SK-N-SH (cell line): Measurements from ENCODE around the gene CAV1. TPM values are rescaled to one million over a fixed set of nuclear protein-coding genes. Genes with fewer than 3 reads are reported as not detected.

ENCODE experiments used
- CTCF ChIA-PET: fragments of 300-600, 350-600 bp; formaldehyde crosslinking; extraction: SDS; loops from one replicate; lab custom pipeline; 2021; lab: Yijun Ruan, JAX
- POLR2A ChIA-PET: fragments of 350-600 bp; sonication (Branson Sonifier 250); formaldehyde crosslinking; extraction: SDS; loops from one replicate; lab custom pipeline; 2020; ENCODE audit warnings: antibody characterized with exemption, inconsistent platforms; lab: Yijun Ruan, JAX
- DNase-seq: peaks from one replicate; pipeline ENCODE4 v3.0.0; 2012
- H2AFZ ChIP-seq: fragments of 200-600 bp; sonication (generic); 2 replicates; pipeline ENCODE4 v1.8.1; 2016; ENCODE audit warnings: antibody characterized with exemption, mild to moderate bottlenecking, low read depth
- H3F3A ChIP-seq: fragments of 200-600 bp; sonication (generic); replicated peaks from 2 replicates; pipeline ENCODE3; 2016; ENCODE audit warnings: antibody characterized with exemption, mild to moderate bottlenecking; ENCODE audit not compliant: insufficient read depth
- H3K27ac ChIP-seq, 2 experiments: fragments of 200-500 bp in 1 of 2; fragments of 200-600 bp in 1 of 2; sonication (Bioruptor generic) in 1 of 2; sonication (generic), shearing (Covaris generic) in 1 of 2; 2 replicates each; pipeline versions ENCODE4 v1.5.1 to v1.6.1; 2014 to 2016; ENCODE audit warnings: low read depth in 2 of 2, inconsistent platforms in 1 of 2, low read length in 1 of 2, mild to moderate bottlenecking in 1 of 2, mixed read lengths in 1 of 2
- H3K27me3 ChIP-seq: fragments of 200-600 bp; sonication (generic), shearing (Covaris generic); 2 replicates; pipeline ENCODE4 v1.6.1; 2016; ENCODE audit warnings: mixed run types; ENCODE audit not compliant: insufficient read depth
- H3K36me3 ChIP-seq, 2 experiments: fragments of 200-500 bp in 1 of 2; fragments of 200-600 bp in 1 of 2; sonication (Bioruptor generic) in 1 of 2; sonication (generic) in 1 of 2; replicated peaks in 1 of 2; 2 replicates each; pipeline versions ENCODE3 to v1.5.1; 2014 to 2016; ENCODE audit warnings: low read length in 1 of 2, mild to moderate bottlenecking in 1 of 2; ENCODE audit not compliant: insufficient read depth in 2 of 2, control insufficient read depth in 1 of 2
- H3K4me1 ChIP-seq, 2 experiments: fragments of 200-500 bp in 1 of 2; fragments of 200-600 bp in 1 of 2; sonication (Bioruptor generic) in 1 of 2; sonication (generic), shearing (Covaris generic) in 1 of 2; 2 replicates each; pipeline versions ENCODE4 v1.5.1 to v1.6.1; 2014 to 2016; ENCODE audit warnings: low read depth in 1 of 2, low read length in 1 of 2, mixed run types in 1 of 2; ENCODE audit not compliant: insufficient read depth in 2 of 2, control insufficient read depth in 1 of 2
- H3K4me2 ChIP-seq: fragments of 200-600 bp; sonication (generic), shearing (Covaris generic); 2 replicates; pipeline ENCODE4 v1.6.1; 2017; ENCODE audit warnings: mixed run types
- H3K4me3 ChIP-seq, 2 experiments: fragments of 200-500 bp in 1 of 2; fragments of 200-600 bp in 1 of 2; sonication (Bioruptor generic) in 1 of 2; sonication (generic), shearing (Covaris generic) in 1 of 2; 2 replicates each; pipeline versions ENCODE4 v1.5.1 to v1.8.1; 2014 to 2016; ENCODE audit warnings: low read depth in 2 of 2, inconsistent platforms in 1 of 2, low read length in 1 of 2, mild to moderate bottlenecking in 1 of 2, mixed read lengths in 1 of 2, moderate library complexity in 1 of 2
- H3K79me2 ChIP-seq: fragments of 200-600 bp; sonication (generic); 2 replicates; pipeline ENCODE4 v1.8.1; 2017; ENCODE audit warnings: mild to moderate bottlenecking; ENCODE audit not compliant: insufficient read depth
- H3K9ac ChIP-seq: fragments of 200-600 bp; sonication (generic); 2 replicates; pipeline ENCODE4 v1.6.1; 2017; ENCODE audit warnings: mixed run types
- H3K9me2 ChIP-seq: fragments of 200-600 bp; sonication (generic); 2 replicates; pipeline ENCODE4 v1.6.1; 2017; ENCODE audit warnings: mixed run types
- H3K9me3 ChIP-seq: fragments of 200-600 bp; sonication (generic); 2 replicates; pipeline ENCODE4 v1.6.1; 2017; ENCODE audit warnings: mixed run types, mild to moderate bottlenecking, moderate library complexity
- H4K20me1 ChIP-seq: fragments of 200-600 bp; sonication (generic); 2 replicates; pipeline ENCODE4 v1.6.1; 2017; ENCODE audit warnings: mild to moderate bottlenecking, mixed run types; ENCODE audit not compliant: insufficient read depth
- CHD2 ChIP-seq: fragments of 150-350 bp; IDR thresholded peaks from 2 replicates; pipeline ENCODE4 v1.6.1; 2018; ENCODE audit warnings: low read length; ENCODE audit not compliant: partially characterized antibody
- CTCF ChIP-seq: fragments of 200-600 bp; sonication (generic); IDR thresholded peaks from 2 replicates; pipeline ENCODE4 v1.6.1; 2017; ENCODE audit warnings: antibody characterized with exemption, mild to moderate bottlenecking, moderate library complexity
- ELF1 ChIP-seq: IDR thresholded peaks from 2 replicates; pipeline ENCODE4 v1.4.0; 2012
- FOSL2 ChIP-seq: IDR thresholded peaks from 2 replicates; pipeline ENCODE4 v1.4.0; 2012; ENCODE audit warnings: low read depth, mild to moderate bottlenecking, moderate library complexity, borderline replicate concordance
- FOXM1 ChIP-seq: IDR thresholded peaks from 2 replicates; pipeline ENCODE4 v1.4.0; 2012; ENCODE audit warnings: low read depth, mild to moderate bottlenecking
- GATA2 ChIP-seq: sonication (generic); formaldehyde crosslinking; IDR thresholded peaks from 2 replicates; pipeline ENCODE4 v1.5.0; 2020; ENCODE audit warnings: mild to moderate bottlenecking, missing genetic modification reagents
- MAX ChIP-seq: IDR thresholded peaks from 2 replicates; pipeline ENCODE4 v1.4.0; 2012; ENCODE audit warnings: low read depth
- MEF2A ChIP-seq: IDR thresholded peaks from 2 replicates; pipeline ENCODE4 v1.4.0; 2012; ENCODE audit warnings: low read depth, borderline replicate concordance
- NFIC ChIP-seq: IDR thresholded peaks from 2 replicates; pipeline ENCODE4 v1.4.0; 2012; ENCODE audit warnings: borderline replicate concordance
- NRF1 ChIP-seq: IDR thresholded peaks from 2 replicates; pipeline ENCODE4 v1.6.1; 2012; ENCODE audit warnings: low read depth, mild to moderate bottlenecking, low read length
- POLR2AphosphoS5 ChIP-seq: IDR thresholded peaks from 2 replicates; pipeline ENCODE4 v1.6.1; 2012; ENCODE audit warnings: low read depth, low read length
- RAD21 ChIP-seq: IDR thresholded peaks from 2 replicates; pipeline ENCODE4 v1.6.1; 2012; ENCODE audit warnings: mild to moderate bottlenecking, low read length
- REST ChIP-seq: IDR thresholded peaks from 2 replicates; pipeline ENCODE4 v1.6.1; 2012; ENCODE audit warnings: mild to moderate bottlenecking, low read depth, low read length, moderate library complexity
- RFX5 ChIP-seq: IDR thresholded peaks from 2 replicates; pipeline ENCODE4 v1.6.1; 2012; ENCODE audit warnings: mild to moderate bottlenecking, improper control_type of control experiment, low read length
- RXRA ChIP-seq: IDR thresholded peaks from 2 replicates; pipeline ENCODE4 v1.4.0; 2012; ENCODE audit warnings: low read depth, mild to moderate bottlenecking, borderline replicate concordance
- SMC3 ChIP-seq: IDR thresholded peaks from 2 replicates; pipeline ENCODE4 v1.6.1; 2012; ENCODE audit warnings: low read depth, low read length, improper control_type of control experiment
- TCF12 ChIP-seq: IDR thresholded peaks from 2 replicates; pipeline ENCODE4 v1.4.0; 2012
- WGBS: methylation state at CpG from one replicate; pipeline ENCODE4 v1.1.6; 2017; ENCODE audit warnings: low lambda C conversion rate; 5-methylcytosine and 5-hydroxymethylcytosine counted together
- polyA plus RNA-seq, 3 experiments: library from polyadenylated mRNA; depleted of rRNA; stranded (reverse); fragments of >200 nt; gene quantifications; 2 replicates each; pipeline ENCODE4 v1.2.3, GENCODE V29; 2012

Gene CAV1
- polyA plus RNA-seq, 1 of the 3 experiments (the other 2 are of a cell fraction): 968 TPM

- TF ChIP-seq POLR2AphosphoS5 (no peak), RXRA (no peak), RAD21 (no peak), CTCF (no peak), CHD2 (no peak), FOSL2 (no peak), ELF1 (no peak)
- no peak overlapping the region for H3K4me2 ChIP-seq
- no peaks in the 10 kb centered on the region for H3K27me3 ChIP-seq
- H3K4me1 ChIP-seq: peaks cover 0 to 23% of the 10 kb centered on the region in 2 experiments; a peak in 3 of 4 replicates
- WGBS: 53% methylated on average over 6 of the region's 6 CpGs
- CTCF ChIA-PET: interaction anchor here (1.0 kb wide), 1 partner anchor 316 kb away, joined by 4 read pairs; no protein-coding TSS in a partner anchor
- H3F3A ChIP-seq: peaks cover 27% of the 10 kb centered on the region
- no peak for DNase-seq
- H3K9ac ChIP-seq: no peak overlapping the region
- peaks cover 0 to 7% of the 10 kb centered on the region in 2 experiments for H3K36me3 ChIP-seq
- H3K79me2 ChIP-seq: peaks cover 20% of the 10 kb centered on the region
- no peak overlapping the region for H3K27ac ChIP-seq
- H4K20me1 ChIP-seq: no peaks in the 10 kb centered on the region
- H3K4me3 ChIP-seq: no peak overlapping the region
- H3K9me2 ChIP-seq: no peaks in the 10 kb centered on the region
- no peak overlapping the region for H2AFZ ChIP-seq
- H3K9me3 ChIP-seq: no peaks in the 10 kb centered on the region
- POLR2A ChIA-PET: no interaction called here
Observed at GRCh38 chr7:116496653-116497052, 28.2 kb upstream of the CAV1 start.

GRCh38 chr7:116497708-116498107, 27.1 kb upstream of the CAV1 start:
- Histone ChIP-seq H3K9ac (no peak overlapping the region), H3K79me2 (peaks cover 30% of the 10 kb centered on the region), H4K20me1 (no peaks in the 10 kb centered on the region), H3K4me1 (peaks cover 0 to 16% of the 10 kb centered on the region in 2 experiments; a peak in 3 of 4 replicates), H3K4me3 (no peak overlapping the region), H3K9me3 (no peaks in the 10 kb centered on the region), H3F3A (peaks cover 21% of the 10 kb centered on the region), H3K27me3 (no peaks in the 10 kb centered on the region), H3K36me3 (peaks cover 0 to 17% of the 10 kb centered on the region in 2 experiments), H2AFZ (no peak overlapping the region), H3K9me2 (no peaks in the 10 kb centered on the region), H3K4me2 (no peak overlapping the region), H3K27ac (no peak overlapping the region)
- DNase-seq: no peak
- TF ChIP-seq RAD21 (no peak), NFIC (no peak), MAX (no peak), TCF12 (no peak), NRF1 (no peak), MEF2A (no peak), POLR2AphosphoS5 (no peak), FOXM1 (no peak), SMC3 (no peak), RFX5 (no peak), REST (no peak), GATA2 (no peak), CTCF (no peak)
- 30% methylated on average over 1 of the region's 1 CpG for WGBS
- CTCF ChIA-PET: no interaction called here
- POLR2A ChIA-PET: no interaction called here
